CD4-positive, alpha-beta T cell treated with Interleukin-17A for 4 hours (primary cell): ENCODE data around the gene ZFPM1.

Experiments used
- DNase-seq: peaks from one replicate; pipeline ENCODE4 v3.0.0-alpha.2; 2020; ENCODE audit warnings: mixed read lengths

The ZFPM1 gene

DNA sequence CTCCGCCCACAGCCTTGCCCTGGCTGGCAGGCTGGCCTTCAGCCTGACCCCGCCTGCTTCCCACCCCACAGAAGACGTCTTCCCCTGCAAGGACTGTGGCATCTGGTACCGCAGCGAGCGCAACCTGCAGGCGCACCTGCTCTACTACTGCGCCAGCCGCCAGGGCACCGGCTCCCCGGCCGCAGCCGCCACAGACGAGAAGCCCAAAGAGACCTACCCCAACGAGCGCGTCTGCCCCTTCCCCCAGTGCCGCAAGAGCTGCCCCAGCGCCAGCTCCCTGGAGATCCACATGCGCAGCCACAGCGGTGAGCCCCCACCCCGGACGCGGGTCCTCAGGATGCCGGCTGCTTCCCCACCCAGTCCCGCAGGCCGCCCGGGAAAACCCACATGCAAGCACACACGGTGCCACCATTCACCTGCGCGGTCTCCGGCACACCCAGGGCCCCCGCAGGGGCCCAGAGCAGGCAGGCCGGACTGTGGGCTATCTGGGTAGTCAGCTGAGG is 78.9 kb downstream of the ZFPM1 start:
- DNase-seq, result no peak

GRCh38 chr16:88532434-88533241 is 79.6 kb downstream of the ZFPM1 start:
- no peak for DNase-seq

- DNase-seq, result no peak
Observed at GRCh38 chr16:88533381-88533917, 80.4 kb downstream of the ZFPM1 start.

GRCh38 chr16:88533932-88534637 is 81.0 kb downstream of the ZFPM1 start:
- DNase-seq, result peak; percentile 85

- DNase-seq, result peak; percentile 47
Observed at GRCh38 chr16:88534638-88535190, 81.6 kb downstream of the ZFPM1 start.

DNA sequence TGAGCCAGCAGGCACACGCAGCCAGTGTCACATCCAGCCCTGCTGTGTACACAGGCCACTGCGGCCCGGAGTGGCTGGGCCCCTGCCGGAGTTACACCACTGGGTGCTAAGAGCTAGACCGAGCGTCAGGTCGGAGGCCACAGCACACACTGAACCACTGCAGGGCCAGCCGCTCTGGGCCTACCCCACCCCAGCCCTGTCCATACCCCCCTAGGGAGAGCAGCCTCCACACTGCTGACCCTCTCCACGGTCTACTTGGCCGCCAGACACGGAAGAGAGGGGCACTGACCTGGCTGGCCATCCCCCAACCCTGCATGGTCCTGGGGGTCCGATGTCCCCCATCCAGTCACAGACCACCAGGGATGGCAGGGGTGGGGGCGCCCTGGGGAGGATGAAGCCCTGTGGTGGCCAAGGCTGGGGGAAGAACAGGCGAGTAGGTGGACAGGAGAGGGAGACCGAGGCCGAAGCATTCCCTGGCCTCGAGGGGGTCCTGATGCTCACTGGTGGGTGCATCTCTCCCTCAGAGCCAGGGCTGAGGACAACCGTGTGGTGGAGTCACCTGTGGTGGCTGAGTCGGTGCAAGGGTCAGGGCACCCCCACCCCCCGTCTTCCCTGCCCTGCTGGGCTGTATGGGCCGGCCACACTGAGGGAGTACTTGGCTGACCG is 82.2 kb downstream of the ZFPM1 start:
- DNase-seq, result no peak

DNA sequence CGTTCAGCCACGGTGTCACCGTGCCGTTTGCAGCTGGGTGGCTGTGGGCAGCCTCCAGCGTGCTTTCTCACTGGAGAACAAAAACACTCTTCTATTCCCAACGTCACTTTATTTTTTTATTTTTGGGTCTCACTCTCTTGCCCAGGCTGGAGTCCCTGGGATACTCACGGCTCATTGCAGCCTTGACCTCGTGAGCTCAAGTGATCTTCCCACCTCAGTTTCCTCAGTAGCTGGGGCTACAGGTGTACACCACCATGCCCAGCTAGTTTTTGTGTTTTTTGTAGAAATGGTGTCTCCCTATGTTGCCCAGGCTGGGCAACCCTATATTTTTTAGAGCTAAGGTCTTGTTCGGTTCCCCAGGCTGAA is 82.8 kb downstream of the ZFPM1 start:
- no peak for DNase-seq

DNA sequence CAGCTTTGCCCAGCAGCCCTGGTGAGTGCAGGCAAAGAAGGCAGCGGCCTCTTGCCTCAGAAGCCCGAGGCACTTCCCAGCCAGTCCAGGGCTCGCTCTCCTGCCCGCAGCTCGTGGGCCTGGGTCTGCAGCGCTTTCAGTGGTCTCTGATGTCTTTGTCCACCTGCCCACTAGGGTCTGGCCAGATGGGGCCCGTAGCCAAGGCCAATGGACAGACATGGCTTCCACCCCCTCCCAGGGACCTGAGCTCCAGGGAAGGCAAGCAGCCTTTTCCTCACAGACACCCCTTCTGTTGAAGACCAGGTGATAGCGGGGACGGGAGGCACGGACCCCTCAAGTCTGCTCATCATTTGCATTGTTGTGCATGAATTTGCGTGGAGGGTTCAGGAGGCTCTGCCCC is 83.4 kb downstream of the ZFPM1 start:
- no peak for DNase-seq

DNA sequence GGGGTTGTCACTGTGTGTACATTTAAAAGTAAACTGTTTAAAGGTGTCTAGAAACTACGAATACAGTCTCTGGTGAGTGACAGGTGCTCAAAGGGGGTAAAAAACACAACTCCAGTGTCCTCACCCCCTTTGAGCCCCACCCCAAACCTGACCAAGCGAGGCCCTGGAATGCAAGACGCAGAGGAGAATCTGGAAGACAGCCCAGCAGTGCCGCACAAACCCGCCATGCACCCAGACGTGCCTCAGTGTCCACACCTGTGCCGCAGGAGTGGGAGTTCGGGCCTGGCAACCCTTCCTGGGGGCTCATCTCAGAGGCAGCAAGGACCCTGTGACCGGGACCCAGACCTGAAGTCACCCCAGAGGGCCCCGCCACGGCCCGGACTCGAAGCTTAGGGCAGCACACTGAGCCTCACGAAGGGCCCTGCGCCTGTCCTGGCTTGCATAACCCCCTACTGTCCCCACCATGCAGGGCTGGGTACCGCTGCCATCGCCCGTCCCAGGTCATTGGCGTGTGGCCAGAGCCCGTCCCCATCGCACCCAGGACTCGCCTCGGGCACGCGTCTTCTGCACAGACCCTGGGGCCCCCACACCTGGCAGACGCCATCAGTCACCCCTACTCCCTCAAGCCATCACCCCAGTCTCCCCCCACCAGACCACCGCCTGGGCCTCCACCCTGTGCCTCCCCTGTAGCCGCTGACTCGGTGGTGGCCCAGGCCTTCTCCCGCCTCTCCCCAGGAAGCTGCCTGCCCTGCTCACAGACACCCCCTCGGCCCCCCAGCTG is 84.1 kb downstream of the ZFPM1 start:
- DNase-seq, result no peak

DNA sequence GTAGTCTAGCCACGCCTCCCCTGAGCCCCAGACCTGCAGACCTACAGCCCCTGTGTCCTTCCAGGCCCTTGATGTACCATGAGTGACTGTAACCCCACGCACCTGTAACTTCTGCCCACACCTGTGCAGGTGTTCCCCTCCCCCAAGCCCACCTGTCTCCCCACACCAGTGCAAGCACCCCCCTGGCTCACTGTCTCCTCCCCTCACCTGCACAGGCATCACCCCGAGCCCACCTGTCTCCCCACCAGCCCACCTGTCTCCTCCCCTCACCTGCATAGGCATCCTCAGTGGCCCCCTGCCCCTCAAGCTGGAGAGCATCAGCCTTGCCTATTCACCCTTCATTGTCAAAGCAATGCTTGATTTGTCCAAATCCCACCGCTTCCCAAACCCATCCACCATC is 84.8 kb downstream of the ZFPM1 start:
- DNase-seq, result no peak

GRCh38 chr16:88538366-88539060 is 85.4 kb downstream of the ZFPM1 start:
- DNase-seq, result no peak

DNA sequence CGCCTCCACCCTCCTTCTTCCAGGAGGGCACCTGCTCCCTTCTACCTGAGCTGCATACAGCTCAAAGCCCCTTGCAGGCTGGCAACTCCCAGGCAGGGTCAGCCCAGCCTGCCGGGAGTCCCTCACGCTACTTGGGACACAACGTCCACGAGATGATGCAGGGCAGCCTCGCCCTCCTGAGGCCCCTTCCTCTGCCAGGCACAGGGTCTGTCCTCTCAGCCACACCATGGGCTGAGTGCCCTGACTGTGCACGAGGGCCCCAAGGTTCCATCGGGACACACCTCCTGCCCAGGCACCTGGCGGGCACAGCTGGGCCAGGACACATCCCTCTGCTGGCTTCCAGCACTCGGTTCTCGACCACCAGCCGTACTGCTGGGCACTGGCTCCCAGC is 86.2 kb downstream of the ZFPM1 start:
- DNase-seq, result no peak

- DNase-seq, result no peak
Observed at GRCh38 chr16:88539652-88540345, 86.7 kb downstream of the ZFPM1 start.

DNA sequence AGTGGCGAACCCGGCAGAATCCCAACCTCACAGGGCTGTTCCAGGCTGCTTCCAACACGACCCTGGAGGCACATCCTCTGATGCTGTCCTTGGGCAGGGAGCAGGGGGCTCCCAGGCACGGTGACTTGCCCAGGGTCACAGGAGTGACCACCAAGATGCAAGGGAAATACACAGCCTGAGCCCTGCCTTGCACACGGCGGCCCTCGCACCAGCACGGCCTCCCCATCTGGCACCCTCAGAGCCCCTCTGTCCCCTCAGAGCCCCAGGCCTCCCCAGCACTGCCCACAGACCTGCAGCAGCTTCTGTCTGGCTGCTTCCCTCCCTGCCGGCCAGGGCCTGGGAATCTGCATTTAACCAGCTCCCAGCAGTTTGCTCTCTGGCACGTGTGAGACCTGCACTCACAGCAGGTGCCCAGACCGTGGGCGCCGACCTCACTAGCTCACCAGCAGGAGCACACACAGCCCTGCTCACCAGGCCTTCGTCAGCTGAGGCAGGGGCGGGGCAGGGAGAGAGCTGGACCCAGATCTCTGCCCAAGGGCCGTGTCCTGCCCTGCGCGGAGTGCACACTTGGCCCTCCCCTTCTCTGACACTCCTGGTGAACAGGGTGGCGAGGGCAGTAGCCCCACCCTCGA is 87.4 kb downstream of the ZFPM1 start:
- DNase-seq, result no peak

GRCh38 chr16:88541831-88542616 is 88.9 kb downstream of the ZFPM1 start:
- DNase-seq, result no peak

GRCh38 chr16:88543230-88543813 is 90.2 kb downstream of the ZFPM1 start:
- no peak for DNase-seq

DNA sequence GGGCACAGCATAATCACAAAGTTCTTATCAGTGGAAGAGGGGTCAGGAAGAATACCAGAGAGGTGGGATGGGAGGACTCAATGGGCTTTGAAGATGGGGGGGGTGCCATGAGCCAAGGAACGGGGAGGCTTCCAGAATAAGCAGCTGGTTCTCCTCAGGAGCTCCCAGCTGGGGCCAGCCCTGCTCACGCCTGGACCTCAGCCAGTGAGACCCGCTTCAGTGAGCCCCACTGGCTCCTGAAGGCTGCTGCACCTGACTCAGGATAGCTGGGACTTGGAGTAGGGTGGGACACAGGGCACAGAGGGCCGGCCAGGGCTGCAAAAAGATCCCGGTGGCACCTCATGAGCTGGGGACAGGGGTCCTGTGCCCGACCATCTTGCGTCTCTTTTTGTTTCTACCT is 92.7 kb downstream of the ZFPM1 start:
- DNase-seq, result no peak

GRCh38 chr16:88548131-88548874 is 95.2 kb downstream of the ZFPM1 start:
- no peak for DNase-seq

- DNase-seq, result no peak
Observed at GRCh38 chr16:88548985-88549384, 95.9 kb downstream of the ZFPM1 start.
